NCI-H2029 (cell line): ENCODE results near the gene SPATS2L.
"Not testable (repeated sequence)": the region's sequence is repeated elsewhere in the genome, so short reads cannot be mapped to it uniquely, and the experiment has no call there.

ENCODE experiments used
- DNase-seq: peaks from one replicate; lab custom pipeline; 2025; lab: John Stamatoyannopoulos, UW

Gene SPATS2L

DNA sequence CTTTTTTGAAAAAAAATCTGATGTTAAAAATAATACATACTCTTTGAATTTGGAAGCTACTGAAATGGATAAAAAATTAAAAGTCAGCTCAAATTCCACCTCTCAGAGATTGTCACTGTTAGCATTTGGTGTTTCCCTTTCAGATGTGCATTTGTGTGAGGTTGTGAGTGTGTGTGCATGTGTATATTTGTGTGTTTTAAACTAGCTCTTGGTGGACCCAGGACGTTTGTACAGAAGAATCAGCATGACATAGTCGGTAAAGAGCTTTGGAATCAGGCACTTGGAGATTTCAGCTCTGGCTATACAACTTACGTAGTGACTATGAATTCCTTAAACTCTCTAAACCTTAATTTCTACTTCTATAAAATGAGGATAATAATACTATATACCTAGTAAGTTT lies 14.5 kb downstream of the SPATS2L start:
- DNase-seq: no peak

DNA sequence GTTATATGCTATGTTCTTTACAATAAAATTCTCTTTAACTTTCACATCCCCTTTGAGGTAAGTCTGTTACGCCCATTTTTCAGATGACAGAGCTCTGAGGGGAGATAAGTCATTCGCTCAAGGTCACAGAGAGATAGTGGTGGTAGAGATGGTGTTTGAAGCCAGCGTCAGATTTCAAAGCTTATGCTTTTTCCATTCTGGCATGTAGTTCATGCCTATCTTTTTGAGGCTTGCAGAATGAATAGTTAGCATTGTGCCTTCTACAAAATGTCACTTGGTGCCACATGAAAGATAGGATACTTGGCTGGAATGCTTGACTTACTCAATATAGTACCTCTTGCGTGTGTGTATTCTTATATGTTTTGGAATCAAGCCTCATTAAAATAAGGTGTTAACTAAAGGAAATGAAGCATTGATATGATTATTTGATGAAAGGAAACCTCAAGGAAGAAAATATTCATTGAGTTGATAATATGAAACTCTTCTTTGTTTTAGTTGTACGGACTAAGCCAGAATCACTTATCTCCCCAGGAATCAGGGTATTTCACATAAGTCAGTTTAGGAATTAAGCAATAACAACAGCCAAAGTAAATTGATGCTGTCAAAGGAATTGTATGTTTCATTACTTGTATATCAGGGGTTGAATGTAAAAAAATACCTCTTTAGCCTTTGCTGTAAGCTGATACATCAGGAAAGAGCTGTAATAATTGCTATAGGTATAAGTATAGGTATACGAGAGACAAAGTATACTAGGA lies 15.5 kb downstream of the SPATS2L start:
- DNase-seq: no peak

DNA sequence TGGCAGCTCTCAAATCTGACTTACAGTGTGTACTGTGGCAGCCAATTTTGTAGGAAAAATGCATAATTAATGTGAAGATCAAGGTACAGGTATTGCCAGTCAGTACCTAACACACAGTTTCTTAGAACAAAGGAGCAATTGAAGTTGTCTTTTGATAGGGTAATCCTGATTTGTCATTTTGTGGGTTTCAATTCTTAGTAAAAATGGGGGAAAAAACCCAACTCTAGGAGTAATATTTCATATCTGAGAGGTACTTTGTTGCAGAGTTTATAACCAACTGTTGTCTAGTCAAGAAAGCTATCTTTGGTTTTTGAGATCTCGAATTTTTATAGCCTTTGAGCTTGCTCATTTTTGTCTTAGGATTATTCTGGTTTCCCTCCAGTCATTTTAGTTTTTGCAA lies 16.1 kb downstream of the SPATS2L start:
- DNase-seq: no peak

DNA sequence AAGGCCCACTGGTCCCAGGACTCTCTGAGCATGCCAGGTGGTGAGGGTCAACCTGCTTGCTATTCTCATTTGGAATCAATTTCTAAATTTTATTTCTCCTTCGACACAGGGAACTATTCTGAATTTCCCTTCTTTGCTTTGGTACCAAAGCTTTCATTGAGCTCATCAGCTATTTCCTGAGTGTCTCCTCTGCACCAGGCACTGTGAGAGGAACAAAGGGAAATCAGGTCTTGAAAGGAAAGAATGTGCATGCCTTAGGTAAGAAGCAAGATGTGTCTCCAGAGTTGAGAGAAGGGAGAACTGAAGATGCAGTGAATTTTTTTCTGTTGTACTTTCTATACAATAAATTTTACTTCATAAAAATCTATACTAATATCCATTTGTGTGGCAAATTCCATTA lies 17.9 kb downstream of the SPATS2L start:
- DNase-seq: no peak

DNA sequence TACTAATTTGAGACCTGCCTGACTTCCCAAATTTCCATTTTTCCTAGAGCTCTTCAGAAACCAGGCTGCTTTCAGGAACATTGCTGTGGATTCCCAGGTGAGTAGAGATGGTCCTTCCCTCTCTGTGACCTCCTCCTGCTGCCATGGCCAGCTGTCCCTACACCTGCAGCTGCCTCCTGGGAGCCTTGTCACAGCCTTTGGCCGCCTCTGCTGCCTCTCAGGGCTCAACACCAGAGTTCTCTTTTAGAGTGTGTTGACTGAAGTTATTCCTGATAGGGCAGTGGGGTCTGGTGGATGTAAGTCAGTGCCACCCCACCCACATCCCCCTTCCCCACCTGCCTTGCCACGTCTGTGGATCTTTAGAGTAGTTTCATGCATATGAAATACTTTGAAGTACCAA lies 22.9 kb downstream of the SPATS2L start:
- no peak for DNase-seq

DNA sequence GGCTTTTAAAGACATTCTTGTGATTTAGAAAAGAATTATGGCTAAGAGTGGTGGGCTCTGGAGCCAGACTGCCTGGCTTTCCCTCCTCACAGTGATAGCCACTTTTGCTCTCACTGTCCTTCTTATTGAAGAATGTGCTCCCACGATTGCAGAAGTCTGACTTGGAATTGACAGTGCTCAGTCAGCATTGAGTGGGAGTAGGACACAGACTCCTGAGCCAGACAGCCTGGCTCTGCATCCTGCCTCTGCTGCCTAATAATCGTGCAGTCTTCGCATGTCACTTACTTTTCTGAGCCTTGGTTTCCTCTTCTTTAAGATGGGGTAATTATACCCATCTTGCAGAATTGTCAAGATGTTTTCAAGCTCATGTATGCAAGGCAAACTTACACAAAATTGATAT lies 23.3 kb downstream of the SPATS2L start:
- no peak for DNase-seq

DNA sequence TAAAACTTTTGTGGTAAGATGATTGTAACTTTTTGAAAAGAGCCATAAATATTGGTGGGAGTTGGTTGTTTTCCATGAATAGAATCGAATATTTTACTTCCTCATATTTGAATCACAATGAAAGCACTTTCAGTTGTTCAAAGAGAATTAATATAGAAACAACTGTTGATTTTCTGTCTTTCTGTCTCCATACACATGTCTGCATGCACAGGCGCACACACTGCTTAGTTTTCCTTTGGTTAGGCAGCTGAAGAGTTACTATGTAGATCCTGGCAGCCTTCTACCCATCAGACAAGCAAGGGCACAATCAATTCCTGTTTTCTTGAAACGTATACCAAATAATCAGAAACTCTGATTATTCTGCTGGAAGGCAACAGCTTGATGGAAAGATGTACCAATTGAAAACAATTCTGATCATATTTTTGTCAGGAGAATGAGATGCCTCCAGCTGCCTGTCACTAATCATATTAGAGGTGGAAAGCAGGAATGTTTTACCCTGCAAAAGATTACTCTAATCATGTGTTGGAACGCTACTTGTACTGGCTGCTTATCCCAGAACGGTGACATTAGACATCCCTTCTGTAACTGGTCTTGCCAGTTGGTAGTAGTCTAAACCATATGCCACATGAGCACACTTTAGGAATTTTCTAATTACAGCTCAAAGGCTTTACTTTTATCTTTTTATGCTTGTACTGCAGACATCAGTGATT lies 24.0 kb downstream of the SPATS2L start:
- DNase-seq: no peak

DNA sequence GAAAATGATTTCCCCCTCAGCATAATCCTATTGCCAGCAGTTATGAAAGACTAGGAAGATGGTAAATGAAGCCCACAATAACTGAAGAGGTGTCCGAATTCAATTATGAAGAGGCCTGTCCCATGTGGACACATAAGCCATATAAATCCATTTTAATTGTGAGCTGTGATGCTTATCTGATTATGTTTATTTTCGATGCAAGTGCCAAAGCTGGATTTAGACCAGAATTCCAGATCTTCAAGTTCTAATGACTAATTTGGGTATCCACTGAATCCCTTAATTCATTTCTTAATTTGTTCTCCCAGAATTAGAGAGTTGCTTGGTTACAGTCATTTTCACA lies 24.5 kb downstream of the SPATS2L start:
- no peak for DNase-seq

DNA sequence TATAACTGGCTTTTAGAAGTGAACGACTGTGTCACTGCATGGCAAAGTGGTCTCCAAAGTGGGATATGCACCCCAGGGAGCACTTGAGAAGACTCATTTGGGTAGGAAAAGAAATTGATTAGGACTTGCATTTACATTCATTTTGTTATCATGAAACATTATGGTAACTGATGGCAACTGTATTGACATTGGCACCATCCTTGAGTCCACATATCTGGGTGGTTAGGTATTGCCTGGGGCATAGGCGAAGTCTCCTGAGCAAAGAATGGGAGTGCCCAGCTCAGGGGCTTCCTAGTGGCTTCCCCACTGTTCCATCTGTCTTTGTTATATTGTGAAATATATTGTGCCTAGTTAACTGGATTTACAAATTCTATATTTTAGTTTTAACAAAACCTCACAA lies 29.2 kb downstream of the SPATS2L start:
- no peak for DNase-seq

DNA sequence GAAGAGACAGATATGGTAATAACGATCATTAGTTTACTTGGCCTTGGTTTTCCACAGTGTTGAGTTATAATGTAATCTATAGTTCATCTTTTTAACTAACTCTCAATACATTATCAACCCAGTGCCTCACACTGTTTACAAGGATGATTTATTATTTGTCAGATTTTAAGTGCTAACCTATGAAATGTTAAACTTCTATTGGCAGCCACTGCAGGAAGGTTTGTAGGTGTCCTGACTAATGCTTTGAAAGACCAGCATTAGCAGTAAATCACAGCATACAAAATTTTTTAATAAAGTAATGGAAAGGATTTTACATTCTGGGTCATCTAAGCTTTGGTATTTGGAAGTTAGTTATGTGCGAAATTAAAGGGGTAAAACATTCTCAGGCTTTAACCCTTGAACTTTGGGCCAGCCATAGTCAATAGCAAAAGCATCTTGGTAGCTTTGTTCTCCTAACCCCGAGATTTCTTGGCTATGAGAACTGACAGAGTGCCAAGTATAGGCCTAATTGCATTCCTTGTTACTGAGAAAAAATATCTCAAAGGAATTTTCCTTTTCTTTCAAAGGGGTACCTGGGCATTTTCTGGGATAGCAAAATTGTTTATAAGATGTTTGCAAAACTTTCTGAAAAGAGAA lies 30.6 kb downstream of the SPATS2L start:
- DNase-seq: no peak

DNA sequence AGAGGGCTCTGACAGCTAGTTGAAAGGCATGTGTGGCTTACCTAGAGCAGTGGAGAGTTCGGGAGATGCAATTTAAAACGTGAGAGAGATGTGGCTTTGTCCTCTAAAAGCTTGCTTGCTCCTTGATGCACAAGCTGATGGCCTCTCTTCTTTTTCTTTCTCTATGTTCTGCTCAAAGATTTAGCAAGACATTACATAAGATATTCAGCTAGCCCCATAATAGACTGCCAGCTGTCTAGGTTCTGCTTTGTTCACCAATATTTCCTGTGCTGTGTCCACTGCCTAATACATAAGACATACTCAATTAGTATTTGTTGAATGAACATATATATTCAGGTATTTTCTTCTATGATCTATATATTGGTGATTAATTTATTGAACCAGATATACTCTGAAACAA lies 31.1 kb downstream of the SPATS2L start:
- no peak for DNase-seq

DNA sequence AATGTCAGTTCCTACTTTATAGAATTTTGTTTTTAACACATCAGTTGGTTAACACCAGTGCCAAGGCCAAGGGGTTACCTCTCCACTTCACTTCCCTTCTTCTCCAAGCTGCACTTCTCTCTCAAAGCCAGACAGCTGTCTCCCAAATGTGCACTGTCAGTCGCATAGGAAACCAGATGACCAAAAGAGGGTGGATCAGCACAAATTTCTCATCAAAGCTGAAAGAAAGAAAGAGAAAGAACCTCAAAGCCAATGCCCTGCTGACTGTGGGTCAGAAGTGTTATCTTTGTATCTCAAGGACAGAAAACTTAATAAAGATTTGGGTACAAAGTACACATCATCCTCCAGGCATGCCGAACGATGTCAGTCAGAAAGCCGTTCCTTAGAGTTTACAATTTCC lies 32.2 kb downstream of the SPATS2L start:
- no peak for DNase-seq

DNA sequence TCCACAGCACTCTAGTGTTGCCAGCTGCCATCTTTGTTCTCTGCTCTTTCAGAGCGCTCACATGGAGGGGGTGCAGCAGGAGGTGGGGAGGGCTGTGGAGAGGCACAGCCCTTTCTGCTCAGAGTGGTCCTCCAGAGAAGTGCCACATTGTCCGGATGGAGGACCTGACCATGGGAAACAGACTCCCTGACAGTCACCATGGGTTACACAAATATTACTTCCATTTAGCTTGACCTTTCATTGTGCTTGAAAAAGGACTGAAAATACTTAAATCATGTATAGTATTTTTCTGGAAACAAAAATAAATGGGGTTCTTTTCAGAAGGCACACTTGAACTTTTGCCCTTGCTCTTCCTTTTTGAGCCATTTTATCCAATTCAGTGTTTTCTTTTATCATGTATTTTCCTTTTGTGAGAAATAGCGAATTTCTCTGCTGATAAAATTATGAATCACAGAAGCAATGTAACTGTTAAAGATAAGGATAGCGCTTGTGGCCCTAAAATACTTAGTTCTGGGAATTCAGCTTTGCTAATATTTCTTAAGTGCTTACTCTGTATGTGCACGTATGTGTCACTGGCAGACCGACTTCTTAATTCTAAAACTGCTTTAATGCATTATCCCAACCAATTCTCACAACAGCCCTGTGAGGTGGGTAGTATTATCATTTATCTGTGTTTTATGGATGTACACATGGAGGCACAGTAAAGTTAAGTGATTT lies 34.2 kb downstream of the SPATS2L start:
- no peak for DNase-seq

DNA sequence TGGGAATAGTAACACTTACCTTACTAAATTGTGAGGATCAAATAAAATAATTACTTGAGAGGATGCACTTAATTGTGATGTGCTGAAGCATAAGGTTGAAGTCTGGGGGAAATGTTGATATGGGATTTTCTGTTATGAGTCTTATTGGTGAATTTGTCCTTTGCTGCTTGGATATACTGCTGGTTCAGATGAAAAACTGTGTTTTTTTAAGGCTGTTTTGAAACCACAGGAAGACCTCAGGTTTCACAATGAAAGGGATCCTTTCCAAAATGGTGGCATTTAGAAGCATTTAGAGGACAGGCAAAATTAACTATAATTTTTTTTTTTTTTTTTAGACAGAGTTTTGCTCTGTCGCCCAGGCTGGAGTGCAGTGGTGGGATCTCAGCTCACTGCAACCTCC lies 34.9 kb downstream of the SPATS2L start:
- DNase-seq: no peak

DNA sequence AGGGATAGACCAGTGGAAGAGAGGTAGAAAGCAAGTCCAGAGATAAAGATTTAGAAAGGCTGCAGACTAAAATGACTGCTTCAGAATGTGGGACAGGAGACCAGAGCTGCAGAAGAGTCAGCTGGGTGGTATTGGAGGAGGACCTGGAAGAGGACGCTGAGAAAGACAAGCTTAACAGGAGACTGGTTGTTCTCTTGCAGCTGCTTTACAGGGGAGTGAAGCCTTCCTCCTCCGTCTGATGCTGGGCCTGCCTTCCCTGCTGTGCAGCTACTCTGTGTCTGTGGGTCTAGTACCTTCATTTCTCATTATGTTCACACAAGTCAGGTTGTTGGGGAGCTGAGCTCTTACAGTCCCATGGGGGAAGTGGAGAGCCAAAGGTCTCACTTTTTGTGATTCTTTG lies 35.7 kb downstream of the SPATS2L start:
- no peak for DNase-seq

DNA sequence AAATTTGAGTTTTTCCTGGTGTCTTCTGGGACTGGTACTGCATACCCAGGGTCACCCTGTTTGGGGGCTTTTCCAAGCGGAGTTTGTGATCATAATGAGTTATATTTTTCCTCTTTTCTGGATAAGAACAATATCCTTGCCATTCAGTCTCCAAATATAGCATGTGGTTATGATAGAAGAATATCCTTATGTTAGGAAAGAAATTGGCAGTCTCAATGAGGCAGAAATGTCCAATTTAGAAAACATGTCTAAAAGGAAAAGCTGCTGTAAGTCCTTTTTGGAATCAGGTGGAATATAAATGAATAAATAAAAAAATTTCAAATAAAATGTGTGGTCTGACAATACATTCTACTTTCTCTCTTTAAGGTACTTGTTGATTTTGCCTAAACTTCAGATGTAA lies 36.2 kb downstream of the SPATS2L start:
- DNase-seq: no peak

DNA sequence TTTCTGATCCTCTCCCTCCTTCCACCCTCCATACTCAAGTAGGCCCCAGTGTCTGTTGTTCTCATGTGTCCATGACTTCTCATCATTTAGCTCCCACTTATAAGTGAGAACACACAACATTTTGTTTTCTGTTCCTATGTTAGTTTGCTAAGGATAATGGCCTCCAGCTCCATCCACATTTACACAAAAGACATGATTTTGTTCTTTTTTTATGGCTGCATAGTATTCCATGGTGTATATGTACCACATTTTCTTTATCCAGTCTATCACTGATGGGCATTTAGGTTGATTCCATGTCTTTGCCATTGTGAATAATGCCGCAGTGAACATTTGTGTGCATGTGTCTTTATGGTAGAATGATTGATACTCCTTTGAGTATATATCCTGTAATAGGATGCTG lies 37.7 kb downstream of the SPATS2L start:
- not testable (repeated sequence) for DNase-seq

DNA sequence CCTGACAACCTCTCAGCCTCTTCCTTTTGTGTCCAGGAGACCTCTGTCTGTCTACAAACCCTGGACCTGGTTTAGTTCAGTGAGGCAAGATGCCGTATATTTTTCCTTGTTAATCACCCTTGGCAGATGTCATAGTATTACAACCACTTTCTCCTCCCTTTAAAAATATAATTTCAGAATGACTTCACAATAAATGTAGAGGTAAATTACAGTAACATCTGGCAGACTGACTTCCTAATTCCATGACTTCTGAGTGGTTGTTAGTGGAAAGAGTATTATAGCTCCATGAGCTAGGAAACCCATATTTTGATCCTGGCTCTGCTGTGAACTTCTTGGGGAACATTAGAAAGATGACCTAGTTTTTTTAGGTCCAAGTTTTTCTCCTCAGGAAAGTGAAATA lies 39.5 kb downstream of the SPATS2L start:
- no peak for DNase-seq

DNA sequence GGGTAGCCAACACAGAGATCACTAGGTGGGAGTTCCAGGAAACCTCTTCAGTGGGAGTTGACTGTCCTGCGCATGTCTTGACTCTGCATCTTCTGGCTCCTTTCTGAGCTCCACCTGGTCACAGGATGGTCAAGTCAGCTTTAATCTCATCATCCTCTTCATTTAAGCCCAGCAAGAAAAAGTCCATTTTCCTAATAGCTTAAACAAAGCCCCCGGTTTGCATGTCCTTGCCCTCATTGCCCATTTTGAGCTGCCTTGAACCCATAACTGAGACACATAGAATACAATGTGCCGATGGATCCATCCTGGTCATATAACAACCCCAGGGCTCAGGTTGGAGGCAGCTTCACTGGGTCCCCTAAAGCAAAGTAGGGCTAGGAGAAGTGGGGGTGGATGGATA lies 40.8 kb downstream of the SPATS2L start:
- no peak for DNase-seq

DNA sequence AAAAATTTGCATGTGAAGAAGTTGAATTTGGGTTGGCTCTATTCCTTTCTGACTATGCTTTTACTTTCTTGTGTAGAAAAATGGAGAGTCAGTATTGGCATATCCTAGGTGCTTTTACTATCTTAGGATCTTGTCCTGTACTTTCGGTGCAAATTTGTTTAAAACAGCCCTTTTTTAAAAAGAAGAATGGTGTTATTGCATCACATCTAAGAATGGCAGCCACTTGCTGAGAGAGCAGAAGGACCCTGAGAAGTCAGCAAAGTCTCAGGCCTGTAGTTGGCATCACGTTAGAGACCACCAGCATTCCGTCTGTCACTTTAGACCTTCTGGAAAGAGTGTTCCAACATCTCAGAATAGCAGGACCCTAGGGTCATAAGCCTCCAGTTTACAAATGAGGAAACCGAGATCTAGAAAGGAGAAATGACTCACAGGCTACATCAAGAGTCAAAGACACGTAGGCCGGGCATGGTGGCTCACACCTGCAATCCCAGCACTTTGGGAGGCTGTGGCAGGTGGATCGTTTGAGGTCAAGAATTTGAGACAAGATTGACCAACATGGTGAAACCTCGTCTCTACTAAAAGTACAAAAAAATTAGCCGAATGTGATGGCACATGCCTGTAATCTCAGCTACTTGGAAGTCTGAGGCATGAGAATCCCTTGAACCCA lies 42.5 kb downstream of the SPATS2L start:
- no peak for DNase-seq

DNA sequence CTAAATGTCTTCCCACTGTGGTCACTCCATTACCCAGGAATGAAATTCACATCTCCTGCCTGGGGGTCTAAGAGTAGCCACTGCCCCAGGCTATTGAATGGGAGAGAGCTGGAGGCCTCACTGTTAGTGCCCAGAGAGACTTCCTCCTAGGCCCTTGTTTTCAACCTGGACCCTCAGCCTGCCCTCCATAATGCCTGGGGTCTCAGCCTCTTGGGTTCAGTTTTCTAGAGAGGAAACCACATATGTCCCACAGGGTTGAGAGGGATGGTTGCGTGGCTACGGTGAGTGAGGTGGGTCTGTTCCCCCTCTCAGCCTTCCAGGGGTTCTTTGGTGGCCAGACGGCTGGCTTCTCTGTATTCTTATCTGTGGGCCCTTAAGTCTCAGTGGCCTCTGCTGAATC lies 43.4 kb downstream of the SPATS2L start:
- DNase-seq: no peak

DNA sequence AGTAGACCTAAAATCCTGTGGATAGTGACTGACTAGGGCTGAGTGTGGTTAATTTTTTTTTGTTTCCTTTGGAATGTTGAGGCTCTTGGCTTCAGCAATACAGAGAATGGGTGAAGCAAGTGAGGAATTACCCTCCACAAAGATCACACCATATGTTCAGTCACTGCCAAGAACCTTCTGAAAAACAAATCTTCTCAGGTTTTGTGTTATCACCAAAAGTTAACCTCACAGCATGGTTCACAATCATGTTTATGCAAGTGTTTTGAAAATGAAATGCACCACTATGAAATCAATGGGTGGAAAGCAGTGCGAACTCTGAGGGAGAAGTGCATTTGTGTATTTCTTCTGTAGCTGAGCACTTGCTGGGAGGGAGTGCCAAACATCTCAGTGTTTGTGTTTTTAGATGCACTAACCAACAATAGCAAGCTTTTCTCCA lies 44.4 kb downstream of the SPATS2L start:
- DNase-seq: no peak
